Measurements from ENCODE around the gene MED10.

DNA sequence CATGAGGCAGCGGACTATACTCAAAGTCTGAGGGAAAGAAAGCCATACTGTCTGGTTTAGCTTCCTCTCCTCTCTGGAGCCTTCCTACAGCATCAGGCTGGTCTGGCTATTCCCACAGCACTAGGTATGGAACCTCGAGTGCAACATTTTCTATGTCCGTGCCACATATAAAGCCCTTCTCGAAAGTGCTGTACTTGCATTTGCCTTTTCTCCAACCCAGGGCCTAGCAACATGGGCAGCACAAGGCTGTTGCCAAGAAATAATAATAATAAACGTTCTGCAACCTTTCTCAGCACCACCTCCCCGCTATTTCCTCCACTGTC, 804 bp downstream of the MED10 start:
- TF ChIP-seq, protein P1, sequence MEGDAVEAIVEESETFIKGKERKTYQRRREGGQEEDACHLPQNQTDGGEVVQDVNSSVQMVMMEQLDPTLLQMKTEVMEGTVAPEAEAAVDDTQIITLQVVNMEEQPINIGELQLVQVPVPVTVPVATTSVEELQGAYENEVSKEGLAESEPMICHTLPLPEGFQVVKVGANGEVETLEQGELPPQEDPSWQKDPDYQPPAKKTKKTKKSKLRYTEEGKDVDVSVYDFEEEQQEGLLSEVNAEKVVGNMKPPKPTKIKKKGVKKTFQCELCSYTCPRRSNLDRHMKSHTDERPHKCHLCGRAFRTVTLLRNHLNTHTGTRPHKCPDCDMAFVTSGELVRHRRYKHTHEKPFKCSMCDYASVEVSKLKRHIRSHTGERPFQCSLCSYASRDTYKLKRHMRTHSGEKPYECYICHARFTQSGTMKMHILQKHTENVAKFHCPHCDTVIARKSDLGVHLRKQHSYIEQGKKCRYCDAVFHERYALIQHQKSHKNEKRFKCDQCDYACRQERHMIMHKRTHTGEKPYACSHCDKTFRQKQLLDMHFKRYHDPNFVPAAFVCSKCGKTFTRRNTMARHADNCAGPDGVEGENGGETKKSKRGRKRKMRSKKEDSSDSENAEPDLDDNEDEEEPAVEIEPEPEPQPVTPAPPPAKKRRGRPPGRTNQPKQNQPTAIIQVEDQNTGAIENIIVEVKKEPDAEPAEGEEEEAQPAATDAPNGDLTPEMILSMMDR (optimal IDR thresholded peaks at IDR 0.05 in 1 of 3, IDR thresholded peaks at IDR 0.05 in 1 of 3, conservative IDR thresholded peaks at IDR 0.05 in 1 of 3; ENCODE audit: extremely low read depth in 1 of 3, insufficient read depth in 2 of 3, low read length in 3 of 3) = no peak
- no peak for TF ChIP-seq EZH2 (IDR thresholded peaks at IDR 0.05; ENCODE audit: low read length)

Data from keratinocyte (primary cell).